ENCODE measurements around the gene DNER.
"Not testable (repeated sequence)": the region's sequence is repeated elsewhere in the genome, so short reads cannot be mapped to it uniquely, and the experiment has no call there.

DNER gene

DNA sequence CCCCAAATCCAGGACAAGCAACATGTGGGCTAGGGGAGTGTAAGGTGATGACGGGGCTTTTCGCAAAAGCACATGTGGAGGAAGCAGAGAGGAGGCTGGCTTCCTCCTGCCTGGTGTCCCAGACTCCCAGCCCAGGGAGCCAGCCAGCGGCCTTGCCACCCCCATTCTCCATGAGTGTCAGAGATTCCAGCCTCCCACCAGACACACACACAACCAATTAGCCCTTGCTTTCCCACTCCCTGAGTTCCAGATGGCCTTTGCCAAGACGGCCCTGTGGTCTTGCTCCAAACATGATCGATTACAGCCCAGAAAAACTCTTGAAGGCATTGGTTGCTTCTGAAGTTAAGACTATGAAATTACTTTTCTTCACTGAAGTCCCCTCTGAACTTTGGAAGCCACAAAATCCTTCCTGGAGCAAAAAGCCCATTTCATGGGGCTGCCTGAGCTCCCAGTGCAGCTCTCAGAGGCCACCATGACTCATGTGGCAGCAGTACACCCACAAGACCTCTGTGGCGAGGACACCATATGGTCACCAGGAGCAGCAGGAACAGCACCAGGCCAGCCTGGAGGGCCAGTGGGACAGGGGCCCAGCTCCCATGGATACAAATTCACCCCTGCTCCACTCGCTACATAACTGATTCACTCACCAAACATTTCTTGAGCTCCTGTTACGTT is 374.1 kb downstream of the DNER start:
- Histone ChIP-seq H3K27me3 (ENCODE audit: control insufficient read depth, insufficient read depth, low read length) (no peaks in the 10 kb centered on the region), H3K36me3 (ENCODE audit: control insufficient read depth, insufficient read depth, low read length) (no peaks in the 10 kb centered on the region), H3K9ac (ENCODE audit: low read length) (no peak overlapping the region), H3K27ac (ENCODE audit: low read depth, low read length) (no peak overlapping the region), H3K4me1 (ENCODE audit: control insufficient read depth, insufficient read depth, low read length) (no peaks in the 10 kb centered on the region), H3K9me3 (ENCODE audit: control insufficient read depth, insufficient read depth, low read depth, low read length) (no peaks in the 10 kb centered on the region), H3K4me3 (ENCODE audit: low read depth, low read length) (no peak overlapping the region)

DNA sequence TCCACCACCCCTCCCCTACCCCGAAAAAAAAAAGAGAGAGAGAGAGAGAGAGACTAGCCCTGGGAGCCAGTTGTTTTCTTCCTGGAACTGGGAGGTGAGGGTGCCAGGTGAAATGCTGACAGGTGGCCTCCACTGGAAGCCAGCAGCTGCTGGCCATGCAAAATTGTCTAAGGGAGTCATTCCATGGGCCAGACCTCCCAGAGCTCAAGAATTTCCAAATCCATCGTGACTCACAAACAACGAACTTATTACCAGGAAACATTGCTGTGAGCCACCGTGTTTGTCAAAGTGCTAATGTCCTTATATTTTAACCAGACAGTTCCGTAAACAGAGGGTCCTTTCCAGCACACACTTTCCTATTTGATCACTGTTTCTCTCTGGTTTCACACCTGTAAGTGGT is 374.7 kb downstream of the DNER start:
- Histone ChIP-seq H3K9me3 (ENCODE audit: control insufficient read depth, insufficient read depth, low read depth, low read length) (no peaks in the 10 kb centered on the region), H3K4me3 (ENCODE audit: low read depth, low read length) (no peak overlapping the region), H3K27ac (ENCODE audit: low read depth, low read length) (no peak overlapping the region), H3K4me1 (ENCODE audit: control insufficient read depth, insufficient read depth, low read length) (no peaks in the 10 kb centered on the region), H3K9ac (ENCODE audit: low read length) (no peak overlapping the region), H3K36me3 (ENCODE audit: control insufficient read depth, insufficient read depth, low read length) (no peaks in the 10 kb centered on the region), H3K27me3 (ENCODE audit: control insufficient read depth, insufficient read depth, low read length) (no peaks in the 10 kb centered on the region)

DNA sequence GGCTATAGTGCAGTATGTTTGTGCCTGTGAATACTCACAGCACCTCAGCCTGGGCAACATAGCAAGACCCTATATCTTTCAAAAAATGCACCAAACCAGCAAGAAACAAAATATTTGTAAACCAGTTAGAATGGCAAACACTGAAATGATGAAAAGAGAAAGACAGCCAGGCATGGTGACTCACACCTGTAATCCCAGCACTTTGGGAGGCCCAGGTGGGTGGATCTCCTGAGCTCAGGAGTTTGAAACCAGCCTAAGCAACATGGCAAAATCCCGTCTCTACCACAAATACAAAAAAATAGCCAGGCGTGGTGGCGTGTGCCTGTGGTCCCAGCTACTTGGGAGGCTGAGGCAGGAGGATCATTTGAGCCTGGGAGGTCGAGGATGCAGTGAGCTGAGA is 375.2 kb downstream of the DNER start:
- H3K4me3 ChIP-seq (ENCODE audit: low read depth, low read length); H3K27ac ChIP-seq (ENCODE audit: low read depth, low read length); H3K9me3 ChIP-seq (ENCODE audit: control insufficient read depth, insufficient read depth, low read depth, low read length); H3K4me1 ChIP-seq (ENCODE audit: control insufficient read depth, insufficient read depth, low read length); H3K36me3 ChIP-seq (ENCODE audit: control insufficient read depth, insufficient read depth, low read length); H3K27me3 ChIP-seq (ENCODE audit: control insufficient read depth, insufficient read depth, low read length); H3K9ac ChIP-seq (ENCODE audit: low read length): not testable (repeated sequence)

DNA sequence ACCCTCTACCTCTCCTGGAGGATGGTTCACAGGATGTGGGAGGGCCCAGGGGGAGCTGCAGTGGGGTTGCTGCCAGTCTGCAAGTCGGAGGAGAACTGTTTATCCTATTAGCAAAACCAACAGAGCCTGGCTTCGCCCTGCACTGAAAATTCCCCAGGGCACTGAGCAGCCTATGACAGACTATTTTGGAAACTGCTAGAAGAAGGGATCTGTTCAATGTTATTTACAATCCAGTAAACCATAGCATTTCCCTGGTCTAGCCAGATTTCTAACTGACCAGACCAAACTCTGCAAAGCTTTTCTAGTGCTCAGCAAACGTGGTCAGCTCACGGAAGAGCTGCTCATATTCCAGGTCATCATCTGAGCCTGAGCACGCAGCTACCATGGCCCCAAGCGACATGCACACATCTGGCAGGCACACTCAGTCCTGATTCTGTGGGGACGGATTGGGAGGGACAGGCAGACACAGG is 378.4 kb downstream of the DNER start:
- Histone ChIP-seq H3K27ac (ENCODE audit: low read depth, low read length) (no peak overlapping the region), H3K4me1 (ENCODE audit: control insufficient read depth, insufficient read depth, low read length) (no peaks in the 10 kb centered on the region), H3K36me3 (ENCODE audit: control insufficient read depth, insufficient read depth, low read length) (no peaks in the 10 kb centered on the region), H3K9me3 (ENCODE audit: control insufficient read depth, insufficient read depth, low read depth, low read length) (no peaks in the 10 kb centered on the region), H3K4me3 (ENCODE audit: low read depth, low read length) (no peak overlapping the region), H3K9ac (ENCODE audit: low read length) (no peak overlapping the region), H3K27me3 (ENCODE audit: control insufficient read depth, insufficient read depth, low read length) (no peaks in the 10 kb centered on the region)

DNA sequence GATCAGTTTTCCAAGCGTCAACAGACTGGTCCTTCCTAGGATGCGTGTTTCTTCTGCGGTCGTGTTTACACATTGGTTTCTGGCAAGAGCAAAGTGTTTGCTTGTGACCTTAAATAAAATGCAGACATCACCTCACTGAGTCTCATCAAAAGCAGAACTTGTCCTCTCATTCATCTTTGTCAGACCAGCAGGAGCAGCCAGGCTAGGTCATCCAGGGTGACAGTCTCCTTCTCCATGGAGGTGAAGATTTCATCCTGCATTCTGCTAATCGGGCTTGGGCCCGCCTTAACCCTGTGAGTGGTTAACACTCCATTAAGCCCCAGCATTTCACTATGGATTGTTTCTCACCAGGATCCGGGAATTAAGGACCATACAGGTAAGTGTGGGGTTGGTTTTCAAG is 379.0 kb downstream of the DNER start:
- no peak overlapping the region for H3K27ac ChIP-seq (ENCODE audit: low read depth, low read length)

DNA sequence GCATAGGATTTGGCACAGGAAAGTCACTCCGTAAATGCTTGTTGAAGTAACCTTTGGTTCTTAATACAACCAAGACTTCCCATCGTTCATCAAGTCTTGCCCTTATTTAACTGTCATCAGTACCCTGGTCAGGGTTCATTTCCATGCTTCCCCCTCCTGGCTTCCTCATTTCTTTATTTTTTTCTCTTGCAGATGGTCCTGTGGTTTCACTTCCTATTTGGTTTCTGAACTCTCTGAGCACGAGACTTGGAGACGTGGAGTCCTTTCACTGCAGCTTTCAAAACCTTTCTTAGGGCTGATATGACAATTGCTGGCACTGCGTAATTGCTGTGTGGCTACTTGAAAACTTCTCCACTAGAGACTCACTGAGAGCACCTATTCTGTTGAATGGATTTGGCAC is 383.4 kb downstream of the DNER start:
- H3K36me3 ChIP-seq (ENCODE audit: control insufficient read depth, insufficient read depth, low read length), result no peaks in the 10 kb centered on the region
- H3K9ac ChIP-seq (ENCODE audit: low read length), result no peak overlapping the region
- H3K4me3 ChIP-seq (ENCODE audit: low read depth, low read length), result no peak overlapping the region
- H3K27ac ChIP-seq (ENCODE audit: low read depth, low read length), result no peak overlapping the region
- H3K27me3 ChIP-seq (ENCODE audit: control insufficient read depth, insufficient read depth, low read length), result no peaks in the 10 kb centered on the region
- no peaks in the 10 kb centered on the region for H3K9me3 ChIP-seq (ENCODE audit: control insufficient read depth, insufficient read depth, low read depth, low read length)
- no peaks in the 10 kb centered on the region for H3K4me1 ChIP-seq (ENCODE audit: control insufficient read depth, insufficient read depth, low read length)

More for the DNA sequence above, 379.0 kb downstream of the DNER start:
- Histone ChIP-seq H3K4me3 (ENCODE audit: low read depth, low read length) (no peak overlapping the region), H3K9me3 (ENCODE audit: control insufficient read depth, insufficient read depth, low read depth, low read length) (no peaks in the 10 kb centered on the region), H3K27me3 (ENCODE audit: control insufficient read depth, insufficient read depth, low read length) (no peaks in the 10 kb centered on the region), H3K9ac (ENCODE audit: low read length) (no peak overlapping the region), H3K36me3 (ENCODE audit: control insufficient read depth, insufficient read depth, low read length) (no peaks in the 10 kb centered on the region), H3K4me1 (ENCODE audit: control insufficient read depth, insufficient read depth, low read length) (no peaks in the 10 kb centered on the region)

DNA sequence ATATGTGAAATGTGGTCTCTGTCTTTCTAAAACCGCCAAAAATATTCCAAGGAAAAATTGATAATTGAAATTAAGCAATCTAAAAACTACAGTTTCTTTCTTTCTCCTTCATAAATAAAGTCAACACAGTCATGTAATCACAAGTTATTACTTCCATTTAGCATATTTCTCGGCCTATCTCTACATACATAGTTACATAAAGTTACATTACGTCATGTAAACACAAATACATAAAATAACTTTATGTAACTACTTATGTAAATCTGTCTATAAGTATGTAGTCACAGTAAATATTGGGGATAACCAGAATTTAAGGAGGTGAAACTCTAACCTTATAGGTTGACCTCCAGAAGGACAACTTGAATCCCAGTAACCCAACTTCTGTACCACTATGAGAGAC is 394.8 kb downstream of the DNER start:
- no peaks in the 10 kb centered on the region for H3K36me3 ChIP-seq (ENCODE audit: control insufficient read depth, insufficient read depth, low read length)
- 0 out of 2 replicates have a peak, but pooled peaks cover 3% of the 10 kb centered on the region for H3K9me3 ChIP-seq (ENCODE audit: control insufficient read depth, insufficient read depth, low read depth, low read length)
- no peak overlapping the region for H3K9ac ChIP-seq (ENCODE audit: low read length)
- no peaks in the 10 kb centered on the region for H3K27me3 ChIP-seq (ENCODE audit: control insufficient read depth, insufficient read depth, low read length)
- H3K4me1 ChIP-seq (ENCODE audit: control insufficient read depth, insufficient read depth, low read length), result no peaks in the 10 kb centered on the region
- no peak overlapping the region for H3K4me3 ChIP-seq (ENCODE audit: low read depth, low read length)
- H3K27ac ChIP-seq (ENCODE audit: low read depth, low read length), result no peak overlapping the region

DNA sequence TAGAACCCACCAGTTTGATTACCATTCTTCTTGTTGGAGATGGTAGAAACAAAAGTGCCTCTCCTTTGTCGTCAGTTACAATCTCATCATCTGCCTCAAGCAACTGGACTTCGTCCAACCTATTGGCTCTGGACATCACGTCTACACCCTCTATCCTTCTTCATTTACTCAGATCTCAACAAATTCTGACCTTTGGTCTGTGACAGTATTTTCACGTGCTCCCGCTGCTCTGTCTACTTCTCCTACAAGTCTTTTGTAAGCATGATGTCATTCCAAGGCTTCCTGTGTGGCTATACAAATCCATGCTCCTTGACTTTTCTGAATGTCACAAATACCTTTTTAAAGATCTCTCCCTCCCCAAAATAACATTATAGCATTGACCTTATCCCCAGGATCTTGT is 400.2 kb downstream of the DNER start:
- Histone ChIP-seq H3K9ac (ENCODE audit: low read length) (no peak overlapping the region), H3K9me3 (ENCODE audit: control insufficient read depth, insufficient read depth, low read depth, low read length) (no peaks in the 10 kb centered on the region), H3K27me3 (ENCODE audit: control insufficient read depth, insufficient read depth, low read length) (no peaks in the 10 kb centered on the region; the same call in 1 of the 2 replicates)

DNA sequence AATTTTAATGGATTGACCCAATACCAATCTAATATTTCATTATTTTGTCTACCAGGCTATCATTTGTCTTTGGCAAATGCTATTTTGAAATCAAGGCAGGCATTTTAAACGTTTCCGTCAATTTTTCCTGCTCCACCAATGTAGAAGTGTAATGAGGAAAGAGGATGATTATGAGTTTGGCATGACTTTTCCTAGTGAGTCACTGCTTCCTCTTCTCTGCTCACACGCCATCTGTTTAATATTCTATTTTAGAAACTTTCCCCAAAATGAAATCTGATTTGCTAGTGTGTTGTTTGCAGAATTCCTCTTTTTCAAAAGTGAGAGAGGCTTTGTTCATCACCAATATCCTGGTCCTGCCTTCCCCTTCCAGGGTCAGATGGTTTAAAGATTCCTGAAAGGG is 400.8 kb downstream of the DNER start:
- Histone ChIP-seq H3K27ac (ENCODE audit: low read depth, low read length) (no peak overlapping the region), H3K9ac (ENCODE audit: low read length) (no peak overlapping the region), H3K9me3 (ENCODE audit: control insufficient read depth, insufficient read depth, low read depth, low read length) (no peaks in the 10 kb centered on the region), H3K4me1 (ENCODE audit: control insufficient read depth, insufficient read depth, low read length) (no peaks in the 10 kb centered on the region), H3K27me3 (ENCODE audit: control insufficient read depth, insufficient read depth, low read length) (no peaks in the 10 kb centered on the region; the same call in 1 of the 2 replicates), H3K36me3 (ENCODE audit: control insufficient read depth, insufficient read depth, low read length) (no peaks in the 10 kb centered on the region), H3K4me3 (ENCODE audit: low read depth, low read length) (no peak overlapping the region)

More for the DNA sequence above, 400.2 kb downstream of the DNER start:
- H3K4me3 ChIP-seq (ENCODE audit: low read depth, low read length), result no peak overlapping the region
- H3K4me1 ChIP-seq (ENCODE audit: control insufficient read depth, insufficient read depth, low read length), result no peaks in the 10 kb centered on the region
- no peak overlapping the region for H3K27ac ChIP-seq (ENCODE audit: low read depth, low read length)
- H3K36me3 ChIP-seq (ENCODE audit: control insufficient read depth, insufficient read depth, low read length), result no peaks in the 10 kb centered on the region
